Activated CD8-positive, alpha-beta memory T cell treated with anti-CD3 and anti-CD28 coated beads, Interleukin-2, amount 50 U/mL, for 4 hours (primary cell): Measurements from ENCODE around the gene CNTLN.

Experiments
- DNase-seq: peaks from one replicate; pipeline ENCODE4 v3.0.0-alpha.2; 2020

Gene CNTLN, protein sequence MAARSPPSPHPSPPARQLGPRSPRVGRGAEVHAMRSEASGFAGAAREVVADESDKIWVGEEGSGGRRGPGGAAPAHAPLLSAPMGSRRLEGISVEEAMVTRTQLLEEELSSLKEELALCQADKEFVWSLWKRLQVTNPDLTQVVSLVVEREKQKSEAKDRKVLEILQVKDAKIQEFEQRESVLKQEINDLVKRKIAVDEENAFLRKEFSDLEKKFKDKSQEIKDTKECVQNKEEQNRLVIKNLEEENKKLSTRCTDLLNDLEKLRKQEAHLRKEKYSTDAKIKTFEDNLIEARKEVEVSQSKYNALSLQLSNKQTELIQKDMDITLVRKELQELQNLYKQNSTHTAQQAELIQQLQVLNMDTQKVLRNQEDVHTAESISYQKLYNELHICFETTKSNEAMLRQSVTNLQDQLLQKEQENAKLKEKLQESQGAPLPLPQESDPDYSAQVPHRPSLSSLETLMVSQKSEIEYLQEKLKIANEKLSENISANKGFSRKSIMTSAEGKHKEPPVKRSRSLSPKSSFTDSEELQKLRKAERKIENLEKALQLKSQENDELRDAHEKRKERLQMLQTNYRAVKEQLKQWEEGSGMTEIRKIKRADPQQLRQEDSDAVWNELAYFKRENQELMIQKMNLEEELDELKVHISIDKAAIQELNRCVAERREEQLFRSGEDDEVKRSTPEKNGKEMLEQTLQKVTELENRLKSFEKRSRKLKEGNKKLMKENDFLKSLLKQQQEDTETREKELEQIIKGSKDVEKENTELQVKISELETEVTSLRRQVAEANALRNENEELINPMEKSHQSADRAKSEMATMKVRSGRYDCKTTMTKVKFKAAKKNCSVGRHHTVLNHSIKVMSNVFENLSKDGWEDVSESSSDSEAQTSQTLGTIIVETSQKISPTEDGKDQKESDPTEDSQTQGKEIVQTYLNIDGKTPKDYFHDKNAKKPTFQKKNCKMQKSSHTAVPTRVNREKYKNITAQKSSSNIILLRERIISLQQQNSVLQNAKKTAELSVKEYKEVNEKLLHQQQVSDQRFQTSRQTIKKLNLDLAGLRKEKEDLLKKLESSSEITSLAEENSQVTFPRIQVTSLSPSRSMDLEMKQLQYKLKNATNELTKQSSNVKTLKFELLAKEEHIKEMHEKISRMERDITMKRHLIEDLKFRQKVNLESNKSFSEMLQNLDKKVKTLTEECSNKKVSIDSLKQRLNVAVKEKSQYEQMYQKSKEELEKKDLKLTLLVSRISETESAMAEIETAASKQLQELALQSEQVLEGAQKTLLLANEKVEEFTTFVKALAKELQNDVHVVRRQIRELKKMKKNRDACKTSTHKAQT (N-terminal part only)

DNA sequence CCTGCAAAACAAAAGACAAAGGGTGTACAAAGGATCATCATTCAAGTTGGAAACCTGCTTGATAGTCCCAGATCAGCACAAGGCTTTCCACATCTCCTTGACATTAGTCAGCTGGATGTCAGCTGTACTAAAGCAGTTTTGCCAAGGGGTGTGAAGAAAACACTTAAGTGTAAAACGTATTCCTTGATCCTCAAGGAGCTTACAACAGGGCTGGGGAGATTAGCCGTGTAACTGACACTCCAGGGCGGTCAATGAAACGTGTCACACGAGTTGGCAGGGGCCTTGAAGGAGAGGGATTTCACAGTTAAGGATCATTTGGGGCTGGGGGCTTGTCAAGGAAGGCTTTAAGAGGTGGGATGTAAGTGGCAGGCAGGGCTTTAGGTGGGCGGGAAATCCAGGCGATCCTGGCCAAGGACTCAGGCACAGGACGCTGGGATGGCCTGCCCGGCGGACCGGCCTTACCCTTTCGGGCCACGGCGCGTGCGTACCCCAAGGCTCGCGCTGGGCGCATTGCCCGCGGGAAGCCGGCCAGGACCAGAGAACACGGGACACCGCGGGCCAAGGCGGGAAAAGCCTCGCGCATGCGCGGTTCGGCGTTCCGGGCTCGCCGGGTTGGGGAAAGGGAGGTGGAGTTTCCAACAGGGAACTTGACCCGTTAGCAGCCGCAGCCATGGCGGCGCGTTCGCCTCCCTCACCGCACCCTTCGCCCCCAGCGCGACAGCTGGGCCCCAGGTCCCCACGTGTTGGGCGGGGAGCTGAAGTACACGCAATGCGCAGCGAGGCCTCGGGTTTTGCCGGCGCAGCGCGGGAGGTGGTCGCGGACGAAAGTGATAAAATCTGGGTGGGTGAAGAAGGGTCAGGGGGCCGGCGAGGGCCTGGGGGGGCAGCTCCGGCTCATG is at the start of gene CNTLN:
Gene CNTLN (plus strand): TSS at position 645 of the 899 bp plus-strand sequence. CDS start 26 bp downstream, at position 671.
- no peak for DNase-seq

- DNase-seq: no peak
These were observed 46.3 kb upstream of the CNTLN start for GRCh38 chr9:17088566-17088965.

DNA sequence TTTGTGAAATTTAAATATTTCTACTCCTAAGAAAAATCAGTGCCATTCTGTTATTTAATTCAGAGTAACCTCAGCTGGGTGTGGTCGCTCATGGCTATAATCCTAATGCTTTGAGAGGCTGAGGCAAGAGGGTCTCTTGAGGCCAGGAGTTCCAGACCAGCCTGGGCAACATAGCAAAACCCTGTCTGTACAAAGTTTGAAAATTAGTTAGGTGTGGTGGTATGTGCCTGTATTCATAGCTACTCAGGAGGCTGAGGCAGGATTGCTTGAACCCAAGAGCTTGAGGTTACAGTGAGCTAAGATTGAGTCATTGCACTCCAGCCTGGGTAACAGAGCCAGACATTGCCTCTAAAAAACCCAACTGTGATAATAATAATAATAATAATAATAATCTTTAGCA is 44.8 kb upstream of the CNTLN start:
- DNase-seq: no peak

GRCh38 chr9:17116400-17116837 is 18.4 kb upstream of the CNTLN start:
- DNase-seq: no peak

GRCh38 chr9:17117372-17117771 is 17.5 kb upstream of the CNTLN start:
- no peak for DNase-seq

GRCh38 chr9:17120203-17120602 is 14.6 kb upstream of the CNTLN start:
- DNase-seq: no peak

GRCh38 chr9:17121264-17121663 is 13.6 kb upstream of the CNTLN start:
- no peak for DNase-seq

DNA sequence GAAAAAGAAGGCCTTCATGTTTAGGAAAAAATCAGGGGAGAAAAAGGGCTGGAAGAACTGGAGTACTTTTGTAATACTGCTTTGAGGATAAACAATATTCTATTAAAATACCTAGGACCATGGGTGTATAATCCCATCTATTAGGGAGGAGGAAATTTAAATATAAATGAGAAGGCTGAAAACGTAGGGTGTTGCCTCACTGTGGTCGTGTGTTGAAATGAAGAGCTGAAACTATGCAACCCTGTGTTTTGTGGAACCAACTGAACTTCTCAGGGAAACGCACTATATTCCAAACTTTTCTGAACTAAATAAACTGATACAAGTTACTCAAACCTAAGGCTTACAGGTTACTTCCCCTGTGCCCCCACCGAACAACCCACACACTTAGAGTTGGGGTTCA is 4.5 kb upstream of the CNTLN start:
- DNase-seq: no peak

GRCh38 chr9:17130725-17131124 is 4.1 kb upstream of the CNTLN start:
- DNase-seq: no peak

GRCh38 chr9:17131494-17131893 is 3.3 kb upstream of the CNTLN start:
- DNase-seq: no peak

- DNase-seq: no peak
These were observed 688 bp downstream of the CNTLN start for GRCh38 chr9:17135295-17136160.

DNA sequence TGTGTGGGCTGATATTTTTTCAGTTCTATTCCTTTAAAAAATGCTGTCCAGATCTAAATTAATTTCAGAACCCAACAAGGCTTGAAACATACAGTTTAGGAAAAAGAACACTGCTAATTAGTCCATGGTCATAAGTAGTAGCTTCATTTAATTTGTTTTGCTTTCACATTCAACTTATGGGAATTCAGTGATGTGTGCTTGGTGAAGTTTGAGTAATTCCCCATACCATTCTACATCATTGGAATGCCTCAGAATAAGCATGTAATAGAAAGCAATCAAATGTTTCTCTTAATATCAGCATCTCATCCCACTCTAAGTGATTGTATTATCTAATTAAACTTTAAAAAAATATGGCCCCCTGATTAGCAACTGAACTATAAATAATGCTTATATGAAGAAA is 2.7 kb downstream of the CNTLN start:
- no peak for DNase-seq

DNA sequence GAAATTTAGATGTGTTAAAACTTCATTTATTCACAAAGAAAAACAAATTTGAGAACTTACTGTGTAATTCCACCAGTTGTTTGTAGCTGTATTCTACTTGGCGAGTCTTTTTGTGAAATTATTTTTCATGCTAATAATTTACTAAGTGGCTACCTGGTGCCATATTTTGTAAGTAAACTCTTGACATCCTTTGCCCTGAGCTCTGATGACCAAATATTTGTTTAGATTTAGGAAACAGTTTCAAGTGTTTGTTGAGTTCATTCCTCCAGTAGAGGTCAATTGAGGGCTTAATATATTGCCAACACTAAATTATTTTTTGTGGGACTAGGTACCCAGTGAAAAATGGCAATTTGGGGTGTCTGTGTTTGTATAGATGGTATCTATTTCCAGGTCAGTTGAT is 3.7 kb downstream of the CNTLN start:
- DNase-seq: no peak

DNA sequence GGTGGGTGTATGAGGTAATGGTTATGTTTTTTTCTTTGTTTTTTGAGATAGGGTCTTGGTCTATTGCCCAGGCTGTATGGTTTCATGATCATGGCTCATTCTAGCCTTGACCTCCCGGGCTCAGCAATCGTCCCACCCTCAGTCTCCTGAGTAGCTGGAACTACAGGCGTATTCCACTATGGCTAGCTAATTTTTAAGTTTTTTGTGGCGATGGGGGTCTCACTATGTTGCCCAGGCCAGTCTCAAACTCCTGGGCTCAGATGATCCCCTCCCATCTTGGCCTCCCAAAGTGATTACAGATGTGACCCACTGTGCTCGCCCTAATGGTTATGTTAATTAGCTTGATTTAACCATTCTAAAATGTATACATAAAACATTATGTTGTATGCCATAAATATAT is 5.6 kb downstream of the CNTLN start:
- no peak for DNase-seq

- no peak for DNase-seq
These were observed 13.5 kb downstream of the CNTLN start for GRCh38 chr9:17148324-17148723.

DNA sequence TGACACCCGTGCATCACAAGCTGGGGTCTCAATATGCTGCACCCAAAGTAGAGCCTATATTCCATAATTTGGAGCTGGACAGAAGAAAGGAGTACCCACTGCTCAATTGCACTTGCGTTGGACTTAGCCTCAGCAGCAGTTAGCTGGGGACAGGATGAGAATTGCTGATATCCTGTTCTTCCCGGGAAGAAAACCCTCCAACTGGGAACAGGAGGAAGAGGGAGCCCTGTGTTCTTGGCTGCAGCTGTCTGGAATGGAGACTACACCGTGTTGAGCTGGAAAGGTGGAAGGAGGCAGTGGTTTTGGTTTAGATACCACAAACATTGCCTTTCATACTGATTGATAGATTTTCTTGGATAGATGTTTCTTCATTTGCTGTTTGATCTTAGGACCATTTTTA is 24.6 kb downstream of the CNTLN start:
- DNase-seq: no peak

GRCh38 chr9:17160327-17160726 is 25.5 kb downstream of the CNTLN start:
- DNase-seq: no peak

DNA sequence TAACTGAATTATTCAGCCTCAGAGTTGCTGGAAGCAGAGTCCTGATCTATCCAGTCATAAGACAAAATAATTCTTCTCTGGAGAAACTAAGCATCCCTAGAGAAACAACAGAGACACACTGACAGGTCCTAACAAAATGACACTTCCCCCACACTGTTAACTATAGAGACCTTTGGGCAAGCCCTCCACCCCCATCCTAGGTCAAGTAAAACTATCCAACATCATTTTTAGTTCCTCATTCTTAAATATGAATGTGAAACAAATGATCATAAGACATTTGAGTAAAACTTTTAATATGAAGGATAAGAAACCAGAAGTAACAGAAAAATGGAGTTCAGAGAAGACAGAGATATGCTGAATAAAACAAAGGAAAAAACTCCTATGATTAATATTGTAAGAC is 30.9 kb downstream of the CNTLN start:
- DNase-seq: no peak

DNA sequence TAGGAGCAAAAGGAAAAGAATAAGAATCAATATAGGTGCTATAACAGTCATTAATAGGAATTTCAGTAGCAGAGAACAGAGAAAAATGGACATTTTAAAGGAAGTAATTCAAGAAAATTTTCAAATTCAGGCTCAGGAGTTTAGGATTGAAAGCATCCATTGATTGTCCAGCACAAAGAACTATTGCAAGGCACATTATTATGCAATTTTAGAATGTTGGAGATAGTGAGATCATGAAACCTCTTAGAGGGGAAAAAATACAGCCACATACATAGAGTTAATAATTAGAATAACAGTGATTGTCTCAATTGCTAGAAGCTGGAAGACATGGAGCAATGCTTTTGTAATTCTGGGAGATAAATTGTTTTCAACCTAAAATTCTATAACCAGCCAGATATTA is 31.5 kb downstream of the CNTLN start:
- no peak for DNase-seq

DNA sequence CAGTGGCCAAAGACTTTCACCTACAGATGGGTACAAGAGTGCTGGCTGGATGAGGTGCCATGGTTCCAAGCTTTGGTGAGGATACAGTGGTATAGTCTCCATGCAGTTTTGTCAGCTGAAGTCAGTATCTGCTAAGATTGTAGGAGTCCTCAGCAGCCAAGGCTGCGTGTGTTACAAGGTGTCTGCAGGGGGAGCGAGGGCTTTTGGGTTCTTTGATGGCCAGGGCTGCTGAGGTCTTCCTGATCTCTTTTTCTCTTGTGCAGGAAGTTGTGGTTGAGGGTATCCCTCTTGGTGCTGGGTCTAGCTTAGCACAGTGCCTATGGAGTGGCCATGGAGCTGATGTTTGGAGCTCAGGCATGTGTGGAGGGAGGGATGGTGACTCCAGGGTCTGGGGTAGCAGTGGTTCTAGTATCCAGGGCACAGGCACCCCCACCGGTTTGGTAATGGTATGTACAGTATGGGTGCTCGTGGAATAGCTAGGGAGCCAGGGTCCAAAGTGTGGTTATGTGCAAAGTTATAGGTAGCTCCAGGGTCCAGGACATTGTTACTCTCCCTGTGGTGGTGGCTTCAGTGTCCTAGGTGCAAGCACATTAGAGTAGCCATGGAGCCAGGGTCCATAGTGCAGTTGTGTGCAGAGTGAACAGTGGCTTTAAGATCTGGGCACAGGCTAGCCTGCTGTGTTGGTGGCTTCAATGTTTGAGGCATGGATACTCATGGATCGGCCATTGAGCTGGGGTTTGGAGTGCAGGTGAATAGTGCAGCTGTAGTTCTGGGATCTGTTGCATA is 36.7 kb downstream of the CNTLN start:
- no peak for DNase-seq
